SK-N-SH (cell line): Measurements from ENCODE around the gene STAT1.

ENCODE experiments used
- NFIC ChIP-seq: IDR thresholded peaks from 2 replicates; pipeline ENCODE4 v1.4.0; 2012; ENCODE audit warnings: borderline replicate concordance
- TF ChIP-seq, protein P1 (sequence below): IDR thresholded peaks from 2 replicates; pipeline ENCODE4 v1.6.1; 2012; ENCODE audit warnings: mild to moderate bottlenecking, low read depth, low read length, moderate library complexity

DNA sequence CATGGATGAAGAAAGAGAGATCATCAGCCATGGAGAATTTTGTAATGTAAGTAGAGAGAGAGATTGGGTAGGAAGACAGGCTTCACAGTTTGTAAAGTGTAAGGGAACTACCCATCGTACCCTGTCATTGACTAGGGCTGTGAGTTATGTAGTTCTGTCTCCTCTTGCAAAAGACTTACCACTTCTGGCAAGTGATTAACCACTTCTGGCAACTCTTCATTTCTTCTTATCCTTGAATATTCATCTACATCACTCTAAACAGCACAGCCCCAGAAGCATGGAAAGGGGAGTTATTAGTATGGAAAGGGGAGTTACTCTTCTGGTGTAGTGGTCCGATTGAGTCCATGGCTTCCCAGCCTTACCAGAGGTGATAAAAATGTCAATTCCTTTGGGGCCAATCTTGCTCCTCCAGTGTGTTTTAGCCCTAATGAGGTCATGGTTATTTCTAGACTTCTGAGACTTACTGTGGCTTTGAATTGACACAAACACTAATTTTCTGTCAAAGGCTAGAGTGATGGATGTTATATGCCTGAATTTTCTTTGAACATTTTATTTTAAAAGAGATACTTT is 52.0 kb downstream of the STAT1 start:
- TF ChIP-seq, protein P1, sequence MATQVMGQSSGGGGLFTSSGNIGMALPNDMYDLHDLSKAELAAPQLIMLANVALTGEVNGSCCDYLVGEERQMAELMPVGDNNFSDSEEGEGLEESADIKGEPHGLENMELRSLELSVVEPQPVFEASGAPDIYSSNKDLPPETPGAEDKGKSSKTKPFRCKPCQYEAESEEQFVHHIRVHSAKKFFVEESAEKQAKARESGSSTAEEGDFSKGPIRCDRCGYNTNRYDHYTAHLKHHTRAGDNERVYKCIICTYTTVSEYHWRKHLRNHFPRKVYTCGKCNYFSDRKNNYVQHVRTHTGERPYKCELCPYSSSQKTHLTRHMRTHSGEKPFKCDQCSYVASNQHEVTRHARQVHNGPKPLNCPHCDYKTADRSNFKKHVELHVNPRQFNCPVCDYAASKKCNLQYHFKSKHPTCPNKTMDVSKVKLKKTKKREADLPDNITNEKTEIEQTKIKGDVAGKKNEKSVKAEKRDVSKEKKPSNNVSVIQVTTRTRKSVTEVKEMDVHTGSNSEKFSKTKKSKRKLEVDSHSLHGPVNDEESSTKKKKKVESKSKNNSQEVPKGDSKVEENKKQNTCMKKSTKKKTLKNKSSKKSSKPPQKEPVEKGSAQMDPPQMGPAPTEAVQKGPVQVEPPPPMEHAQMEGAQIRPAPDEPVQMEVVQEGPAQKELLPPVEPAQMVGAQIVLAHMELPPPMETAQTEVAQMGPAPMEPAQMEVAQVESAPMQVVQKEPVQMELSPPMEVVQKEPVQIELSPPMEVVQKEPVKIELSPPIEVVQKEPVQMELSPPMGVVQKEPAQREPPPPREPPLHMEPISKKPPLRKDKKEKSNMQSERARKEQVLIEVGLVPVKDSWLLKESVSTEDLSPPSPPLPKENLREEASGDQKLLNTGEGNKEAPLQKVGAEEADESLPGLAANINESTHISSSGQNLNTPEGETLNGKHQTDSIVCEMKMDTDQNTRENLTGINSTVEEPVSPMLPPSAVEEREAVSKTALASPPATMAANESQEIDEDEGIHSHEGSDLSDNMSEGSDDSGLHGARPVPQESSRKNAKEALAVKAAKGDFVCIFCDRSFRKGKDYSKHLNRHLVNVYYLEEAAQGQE = no peak
- TF ChIP-seq NFIC = no peak
